NCI-H748 (cell line): ENCODE data around the gene SRSF3.
A peak's percentile ranks its signal among the peaks of the same experiment; 100 is the strongest.
"Not testable (repeated sequence)": the region's sequence is repeated elsewhere in the genome, so short reads cannot be mapped to it uniquely, and the experiment has no call there.

Experiments used
- DNase-seq: peaks from one replicate; lab custom pipeline; 2025; ENCODE audit not compliant: unreplicated experiment; lab: John Stamatoyannopoulos, UW

Gene SRSF3

GRCh38 chr6:36594029-36594815 is at the start of gene SRSF3:
Gene SRSF3, plus strand, starts transcription at chr6:36594362. Its CDS starts 2,401 bp downstream, at chr6:36596763.
- peak; percentile 99 for DNase-seq

GRCh38 chr6:36545767-36546307 is 48.3 kb upstream of the SRSF3 start:
- DNase-seq, result no peak

GRCh38 chr6:36546308-36546919 is 47.7 kb upstream of the SRSF3 start:
- DNase-seq, result peak; percentile 32

- DNase-seq, result peak; percentile 94
These were observed 47.1 kb upstream of the SRSF3 start, which contains the start of gene STK38 for GRCh38 chr6:36546920-36547645. Gene STK38, minus strand, starts transcription at chr6:36547479. Its CDS starts 7,277 bp downstream, at chr6:36540202.

GRCh38 chr6:36547646-36548400 is 46.3 kb upstream of the SRSF3 start:
- DNase-seq, result peak; percentile 87

- no peak for DNase-seq
These were observed 45.8 kb upstream of the SRSF3 start for GRCh38 chr6:36548401-36548743.

GRCh38 chr6:36550473-36551000 is 43.6 kb upstream of the SRSF3 start:
- DNase-seq, result no peak

- no peak for DNase-seq
These were observed 38.4 kb upstream of the SRSF3 start for GRCh38 chr6:36555750-36556252.

GRCh38 chr6:36556281-36556680 is 37.9 kb upstream of the SRSF3 start:
- no peak for DNase-seq

- DNase-seq, result no peak
These were observed 35.0 kb upstream of the SRSF3 start for GRCh38 chr6:36559011-36559793.

- no peak for DNase-seq
These were observed 33.3 kb upstream of the SRSF3 start for GRCh38 chr6:36560822-36561221.

- DNase-seq, result no peak
These were observed 30.8 kb upstream of the SRSF3 start for GRCh38 chr6:36563237-36563927.

- no peak for DNase-seq
These were observed 30.3 kb upstream of the SRSF3 start for GRCh38 chr6:36563928-36564284.

GRCh38 chr6:36566418-36566905 is 27.7 kb upstream of the SRSF3 start:
- no peak for DNase-seq

GRCh38 chr6:36570264-36570663 is 23.9 kb upstream of the SRSF3 start:
- no peak for DNase-seq

GRCh38 chr6:36571122-36572043 is 22.8 kb upstream of the SRSF3 start:
- DNase-seq, result no peak

- not testable (repeated sequence) for DNase-seq
These were observed 21.5 kb upstream of the SRSF3 start for GRCh38 chr6:36572353-36573311.
